Aorta (tissue), 5 donors: ENCODE results near the gene HAPLN2. TPM values are rescaled to one million over a fixed set of nuclear protein-coding genes. Genes with fewer than 3 reads are reported as not detected.
A peak's percentile ranks its signal among the peaks of the same experiment; 100 is the strongest.

Experiments
- ATAC-seq: fragments of 200-7000 bp; cut with Tn5 transposase; one replicate; pipeline ENCODE4 v1.9.1; 2022; ENCODE audit warnings: moderate library complexity; ENCODE audit not compliant: low FRiP score
- DNase-seq, 2 donors: peaks; one replicate each; pipeline ENCODE4 v3.0.0-alpha.2; 2020
- H3K27ac ChIP-seq, 2 donors: one replicate each; pipeline ENCODE4 v1.5.1; 2013; ENCODE audit warnings: low read length in 2 of 2, mild to moderate bottlenecking in 2 of 2, moderate library complexity in 2 of 2, control low read depth in 1 of 2, inconsistent platforms in 1 of 2, low read depth in 1 of 2
- H3K27me3 ChIP-seq, 2 donors: one replicate each; pipeline ENCODE4 v1.6.1; 2013; ENCODE audit warnings: control low read depth in 1 of 2, low read length in 1 of 2, mild to moderate bottlenecking in 1 of 2, moderate library complexity in 1 of 2; ENCODE audit not compliant: insufficient read depth in 2 of 2, control insufficient read depth in 1 of 2
- H3K36me3 ChIP-seq, 2 donors: one replicate each; pipeline ENCODE4 v1.6.1; 2013; ENCODE audit warnings: control low read depth in 1 of 2, low read length in 1 of 2, mild to moderate bottlenecking in 1 of 2; ENCODE audit not compliant: insufficient read depth in 2 of 2, control insufficient read depth in 1 of 2
- H3K4me1 ChIP-seq, 2 donors: one replicate each; pipeline ENCODE4 v1.6.1; 2013; ENCODE audit warnings: low read length in 2 of 2, control low read depth in 1 of 2, mild to moderate bottlenecking in 1 of 2, moderate library complexity in 1 of 2; ENCODE audit not compliant: insufficient read depth in 2 of 2, control insufficient read depth in 1 of 2
- H3K4me3 ChIP-seq, 2 donors: one replicate each; pipeline ENCODE4 v1.5.1; 2013; ENCODE audit warnings: low read length in 2 of 2, control low read depth in 1 of 2, mild to moderate bottlenecking in 1 of 2
- H3K9me3 ChIP-seq: one replicate; pipeline ENCODE4 v1.6.1; 2013; ENCODE audit warnings: mild to moderate bottlenecking, low read length; ENCODE audit not compliant: control insufficient read depth
- WGBS, 2 donors: extraction: QIAGEN DNeasy Blood & Tissue Kit; methylation state at CpG; one replicate each; pipeline ENCODE4 v1.1.7; 2013; 5-methylcytosine and 5-hydroxymethylcytosine counted together
- intact Hi-C, 2 donors: fragments of 100-400 bp; cut with DNase I; formaldehyde crosslinking; loops; one replicate each; pipeline versions ENCODE4 v1.14.2 to v1.15.0; 2022
- polyA plus RNA-seq, 2 donors: library from polyadenylated mRNA; stranded (reverse); fragments of 200-250 nt; gene quantifications; one replicate each; pipeline ENCODE4 v1.2.3, GENCODE V29; 2013
- total RNA-seq, 2 donors: library from RNA; stranded (reverse); fragmentation: NEBNext Ultra II Directional; extraction: Animal tissue kit (Norgen Biotek cat#: 25700); gene quantifications; one replicate each; pipeline ENCODE4 v1.2.1, GENCODE V29; 2021
- donor health status: healthy with polysubstance abuse.
- donor health status: Bipolar disorder and iron deficiency.
- donor health status: DM: no; HTN: no; CAD: no.
- donor health status: DM: no; HTN: no; CAD: no.
- donor health status: DM: yes; HTN: yes; CAD: no.

Gene HAPLN2
- total and polyA plus RNA-seq, 4 donors: 0.13 to 0.94 (median 0.39) TPM; not detected in 1

GRCh38 chr1:156622581-156623297 is 3.5 kb downstream of the HAPLN2 start:
- 83 to 84% methylated on average over 6 of the region's 6 CpGs for WGBS, 2 donors
- DNase-seq (peak in 1 of 2 donors; percentile 30), ATAC-seq (no peak)
- Histone ChIP-seq H3K36me3 (no peaks in the 10 kb centered on the region), H3K27me3 (peaks cover 0 to 1% of the 10 kb centered on the region in 2 donors), H3K4me1 (no peaks in the 10 kb centered on the region), H3K4me3 (no peak overlapping the region), H3K27ac (no peak overlapping the region), H3K9me3 (no peaks in the 10 kb centered on the region)
- intact Hi-C loops: loop anchor here in 1 of 2 donors (5.0 kb wide), 1 partner anchor 35 kb away; no protein-coding TSS in a partner anchor

- peak; percentile 60 to 85 for DNase-seq
- Histone ChIP-seq H3K36me3 (no peaks in the 10 kb centered on the region), H3K4me1 (no peaks in the 10 kb centered on the region), H3K9me3 (no peaks in the 10 kb centered on the region), H3K4me3 (no peak overlapping the region), H3K27ac (no peak overlapping the region), H3K27me3 (peaks cover 0 to 1% of the 10 kb centered on the region in 2 donors)
- ATAC-seq: peak; percentile 65
- intact Hi-C loops: loop anchor here (1.0 to 5.0 kb wide), 2 partner anchors 33 to 35 kb away; no protein-coding TSS in a partner anchor
- 1 to 2% methylated on average over 81 to 87 of the region's 87 CpGs for WGBS, 2 donors
These were observed 5.0 kb downstream of the HAPLN2 start for GRCh38 chr1:156623946-156624813.

GRCh38 chr1:156624814-156625435 is 5.7 kb downstream of the HAPLN2 start:
- H3K4me3 ChIP-seq: no peak overlapping the region
- peak; percentile 24 for ATAC-seq
- DNase-seq: peak in 1 of 2 donors; percentile 78
- H3K27ac ChIP-seq: no peak overlapping the region
- intact Hi-C loops: loop anchor here (1.0 to 5.0 kb wide), 3 partner anchors 32 to 53 kb away; no protein-coding TSS in a partner anchor
- H3K4me1 ChIP-seq: no peaks in the 10 kb centered on the region
- WGBS, 2 donors: 1% methylated on average over 48 to 55 of the region's 55 CpGs
- peaks cover 0 to under 1% of the 10 kb centered on the region in 2 donors for H3K27me3 ChIP-seq
- no peaks in the 10 kb centered on the region for H3K9me3 ChIP-seq
- no peaks in the 10 kb centered on the region for H3K36me3 ChIP-seq

- no peaks in the 10 kb centered on the region for H3K9me3 ChIP-seq
- 0 to 2% methylated on average over 42 to 45 of the region's 45 CpGs for WGBS, 2 donors
- peak; percentile 77 for ATAC-seq
- H3K4me1 ChIP-seq: no peaks in the 10 kb centered on the region
- intact Hi-C loops: loop anchor here in 1 of 2 donors (1.0 to 2.0 kb wide), 2 partner anchors 53 to 101 kb away; no protein-coding TSS in a partner anchor
- H3K27ac ChIP-seq: no peak overlapping the region
- no peak overlapping the region for H3K4me3 ChIP-seq
- H3K36me3 ChIP-seq: no peaks in the 10 kb centered on the region
- peak; percentile 65 to 89 for DNase-seq
- no peaks in the 10 kb centered on the region for H3K27me3 ChIP-seq
These were observed 6.3 kb downstream of the HAPLN2 start for GRCh38 chr1:156625436-156626078.

GRCh38 chr1:156626079-156626438 is 6.8 kb downstream of the HAPLN2 start:
- Histone ChIP-seq H3K27ac (no peak overlapping the region), H3K9me3 (no peaks in the 10 kb centered on the region), H3K4me1 (no peaks in the 10 kb centered on the region), H3K36me3 (no peaks in the 10 kb centered on the region), H3K4me3 (no peak overlapping the region), H3K27me3 (no peaks in the 10 kb centered on the region)
- 44 to 46% methylated on average over 4 of the region's 4 CpGs for WGBS, 2 donors
- intact Hi-C loops: loop anchor here in 1 of 2 donors (2.0 kb wide), 1 partner anchor 101 kb away; no protein-coding TSS in a partner anchor
- DNase-seq (no peak), ATAC-seq (no peak)

- no peak overlapping the region for H3K27ac ChIP-seq
- DNase-seq (peak in 1 of 2 donors; percentile 24), ATAC-seq (no peak)
- no peaks in the 10 kb centered on the region for H3K9me3 ChIP-seq
- no peak overlapping the region for H3K4me3 ChIP-seq
- intact Hi-C loops: loop anchor here in 1 of 2 donors (2.0 kb wide), 1 partner anchor 99 kb away; no protein-coding TSS in a partner anchor
- 54 to 64% methylated on average over 2 of the region's 2 CpGs for WGBS, 2 donors
- H3K36me3 ChIP-seq: no peaks in the 10 kb centered on the region
- no peaks in the 10 kb centered on the region for H3K27me3 ChIP-seq
- no peaks in the 10 kb centered on the region for H3K4me1 ChIP-seq
These were observed 8.2 kb downstream of the HAPLN2 start for GRCh38 chr1:156627313-156627880.

GRCh38 chr1:156629823-156630449 is 10.7 kb downstream of the HAPLN2 start:
- Histone ChIP-seq H3K4me3 (no peak overlapping the region), H3K27me3 (no peaks in the 10 kb centered on the region), H3K4me1 (no peaks in the 10 kb centered on the region), H3K36me3 (no peaks in the 10 kb centered on the region), H3K9me3 (no peaks in the 10 kb centered on the region), H3K27ac (no peak overlapping the region)
- ATAC-seq (no peak), DNase-seq (peak in 1 of 2 donors; percentile 3)
- intact Hi-C loops: loop anchor here in 1 of 2 donors (2.0 kb wide), 1 partner anchor 19 kb away; no protein-coding TSS in a partner anchor
- 78 to 85% methylated on average over 8 of the region's 8 CpGs for WGBS, 2 donors
